Measurements from ENCODE around the gene TTF2. TPM values are rescaled to one million over a fixed set of nuclear protein-coding genes. Genes with fewer than 3 reads are reported as not detected.

TTF2 gene
- total and polyA plus RNA-seq, 2 experiments from 2014 or later: 6.5 to 9.8 TPM

- no peaks in the 10 kb centered on the region for H3K36me3 ChIP-seq (ENCODE audit: low read depth)
- H3K9me2 ChIP-seq (ENCODE audit: insufficient read depth): no peaks in the 10 kb centered on the region
- no peaks in the 10 kb centered on the region for H3K27me3 ChIP-seq (replicated peaks; ENCODE audit: insufficient read depth)
- H3K9me3 ChIP-seq (ENCODE audit: low read depth): no peaks in the 10 kb centered on the region
- H3K4me2 ChIP-seq (ENCODE audit: unreplicated experiment): peak overlapping the region; percentile 64
- H3K27ac ChIP-seq: no peak overlapping the region
- no peaks in the 10 kb centered on the region for H3K4me1 ChIP-seq (ENCODE audit: insufficient read depth)
- no peaks in the 10 kb centered on the region for H4K20me1 ChIP-seq (ENCODE audit: insufficient read depth)
- 28 to 36% methylated on average over 29 to 32 of the region's 32 CpGs for WGBS, 2 experiments (ENCODE audit: low coverage in 1 of 2, low lambda C conversion rate in 2 of 2, missing lambda C conversion rate in 2 of 2)
- TF ChIP-seq EZH2phosphoT487 (IDR thresholded peaks at IDR 0.05; ENCODE audit: insufficient read depth, low read depth) (no peak), EZH2 (IDR thresholded peaks at IDR 0.05; ENCODE audit: insufficient read depth, poor library complexity, severe bottlenecking) (no peak)
- H2AFZ ChIP-seq: peak overlapping the region; percentile 83
- no peaks in the 10 kb centered on the region for H3F3A ChIP-seq (ENCODE audit: insufficient read depth)
- no peak for DNase-seq
- H3K79me2 ChIP-seq (ENCODE audit: insufficient read depth): no peaks in the 10 kb centered on the region
- in situ Hi-C loops (cut with MboI): loop anchor here (5.0 kb wide), 1 partner anchor 50 kb away; no protein-coding TSS in a partner anchor
- H3K9ac ChIP-seq: peak overlapping the region; percentile 84
- peak overlapping the region; percentile 81 for H3K4me3 ChIP-seq
Observed at GRCh38 chr1:117122330-117123025, 62.4 kb downstream of the TTF2 start.

DNA sequence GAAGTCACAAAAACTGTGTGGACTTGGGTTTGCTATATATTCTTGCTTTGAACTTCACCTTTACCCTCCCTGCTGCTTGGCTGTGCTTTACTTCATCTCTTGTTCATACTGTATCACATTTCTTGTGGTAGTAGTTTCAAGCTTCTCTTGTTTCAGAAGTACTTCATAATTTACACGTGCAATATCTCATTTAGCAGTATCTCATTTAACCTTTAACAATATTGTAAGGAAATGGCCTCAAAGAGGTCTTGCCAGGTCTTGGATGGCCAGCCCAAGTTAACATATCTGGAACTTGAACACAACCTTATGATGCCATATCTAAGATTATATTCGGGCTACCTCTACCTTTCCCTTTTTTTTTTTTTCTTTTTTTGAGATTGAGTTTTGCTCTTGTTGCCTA is 63.1 kb downstream of the TTF2 start:
- H3K4me2 ChIP-seq (ENCODE audit: unreplicated experiment): no peak overlapping the region
- no peaks in the 10 kb centered on the region for H3F3A ChIP-seq (ENCODE audit: insufficient read depth)
- in situ Hi-C loops (cut with MboI): loop anchor here (5.0 kb wide), 1 partner anchor 51 kb away; no protein-coding TSS in a partner anchor
- H3K9me3 ChIP-seq (ENCODE audit: low read depth): no peaks in the 10 kb centered on the region
- no peak overlapping the region for H3K9ac ChIP-seq
- H3K4me3 ChIP-seq: no peak overlapping the region
- no peaks in the 10 kb centered on the region for H4K20me1 ChIP-seq (ENCODE audit: insufficient read depth)
- H3K4me1 ChIP-seq (ENCODE audit: insufficient read depth): peaks cover 7% of the 10 kb centered on the region
- no peak for DNase-seq
- no peak overlapping the region for H2AFZ ChIP-seq
- H3K36me3 ChIP-seq (ENCODE audit: low read depth): no peaks in the 10 kb centered on the region
- WGBS, 2 experiments (ENCODE audit: low coverage in 1 of 2, low lambda C conversion rate in 2 of 2, missing lambda C conversion rate in 2 of 2): 93 to 94% methylated on average over 2 of the region's 2 CpGs
- no peak overlapping the region for H3K27ac ChIP-seq
- no peaks in the 10 kb centered on the region for H3K79me2 ChIP-seq (ENCODE audit: insufficient read depth)
- H3K9me2 ChIP-seq (ENCODE audit: insufficient read depth): no peaks in the 10 kb centered on the region
- H3K27me3 ChIP-seq (replicated peaks; ENCODE audit: insufficient read depth): no peaks in the 10 kb centered on the region
- TF ChIP-seq EZH2phosphoT487 (IDR thresholded peaks at IDR 0.05; ENCODE audit: insufficient read depth, low read depth): no peak
- no peak for TF ChIP-seq EZH2 (IDR thresholded peaks at IDR 0.05; ENCODE audit: insufficient read depth, poor library complexity, severe bottlenecking)

GRCh38 chr1:117124661-117125060 is 64.5 kb downstream of the TTF2 start:
- Histone ChIP-seq H3K36me3 (ENCODE audit: low read depth) (no peaks in the 10 kb centered on the region), H2AFZ (no peak overlapping the region), H3K4me1 (ENCODE audit: insufficient read depth) (peaks cover 9% of the 10 kb centered on the region), H3K4me3 (no peak overlapping the region), H3K9ac (no peak overlapping the region), H4K20me1 (ENCODE audit: insufficient read depth) (no peaks in the 10 kb centered on the region), H3K27me3 (replicated peaks; ENCODE audit: insufficient read depth) (no peaks in the 10 kb centered on the region), H3K79me2 (ENCODE audit: insufficient read depth) (no peaks in the 10 kb centered on the region), H3F3A (ENCODE audit: insufficient read depth) (no peaks in the 10 kb centered on the region), H3K9me3 (ENCODE audit: low read depth) (no peaks in the 10 kb centered on the region), H3K9me2 (ENCODE audit: insufficient read depth) (no peaks in the 10 kb centered on the region), H3K27ac (no peak overlapping the region), H3K4me2 (ENCODE audit: unreplicated experiment) (no peak overlapping the region)
- WGBS, 2 experiments (ENCODE audit: low coverage in 1 of 2, low lambda C conversion rate in 2 of 2, missing lambda C conversion rate in 2 of 2): 21 to 31% methylated on average over 1 of the region's 1 CpG
- DNase-seq: no peak
- in situ Hi-C loops (cut with MboI): loop anchor here (5.0 kb wide), 1 partner anchor 52 kb away; no protein-coding TSS in a partner anchor
- TF ChIP-seq EZH2phosphoT487 (IDR thresholded peaks at IDR 0.05; ENCODE audit: insufficient read depth, low read depth) (no peak), EZH2 (IDR thresholded peaks at IDR 0.05; ENCODE audit: insufficient read depth, poor library complexity, severe bottlenecking) (no peak)

GRCh38 chr1:117127795-117128194 is 67.7 kb downstream of the TTF2 start:
- in situ Hi-C loops (cut with MboI): no loop called here
- H3K36me3 ChIP-seq (ENCODE audit: low read depth): no peaks in the 10 kb centered on the region
- H3K9me3 ChIP-seq (ENCODE audit: low read depth): no peaks in the 10 kb centered on the region
- peaks cover 9% of the 10 kb centered on the region for H3K4me1 ChIP-seq (ENCODE audit: insufficient read depth)
- no peaks in the 10 kb centered on the region for H3K79me2 ChIP-seq (ENCODE audit: insufficient read depth)
- no peaks in the 10 kb centered on the region for H4K20me1 ChIP-seq (ENCODE audit: insufficient read depth)
- no peak overlapping the region for H2AFZ ChIP-seq
- TF ChIP-seq EZH2phosphoT487 (IDR thresholded peaks at IDR 0.05; ENCODE audit: insufficient read depth, low read depth) (no peak), EZH2 (IDR thresholded peaks at IDR 0.05; ENCODE audit: insufficient read depth, poor library complexity, severe bottlenecking) (no peak)
- H3K27me3 ChIP-seq (replicated peaks; ENCODE audit: insufficient read depth): no peaks in the 10 kb centered on the region
- H3F3A ChIP-seq (ENCODE audit: insufficient read depth): no peaks in the 10 kb centered on the region
- H3K9ac ChIP-seq: no peak overlapping the region
- H3K9me2 ChIP-seq (ENCODE audit: insufficient read depth): no peaks in the 10 kb centered on the region
- no peak overlapping the region for H3K4me2 ChIP-seq (ENCODE audit: unreplicated experiment)
- peak; percentile 47 for DNase-seq
- no peak overlapping the region for H3K27ac ChIP-seq
- no peak overlapping the region for H3K4me3 ChIP-seq

All from GM23248 (cell line).